Upper lobe of left lung (tissue), 4 donors: ENCODE results near the gene ST6GALNAC2.

Experiments used
- EP300 ChIP-seq, 4 donors: sonication (generic); formaldehyde crosslinking; IDR thresholded peaks; one replicate each; pipeline ENCODE4 v1.5.1; 2017; ENCODE audit warnings: antibody characterized with exemption in 4 of 4, control low read depth in 2 of 4
- POLR2A ChIP-seq, 4 donors: fragments of 450-650 bp; IDR thresholded peaks; one replicate each; pipeline ENCODE4 v1.5.1; 2016 to 2017; ENCODE audit warnings: antibody characterized with exemption in 4 of 4, mild to moderate bottlenecking in 2 of 4
- POLR2AphosphoS5 ChIP-seq, 2 donors: sonication (generic); formaldehyde crosslinking; IDR thresholded peaks; one replicate each; pipeline ENCODE4 v1.5.1; 2017; ENCODE audit warnings: antibody characterized with exemption in 2 of 2
- TF ChIP-seq, protein P1 (sequence below), 6 experiments: fragments of 450-650 bp in 4 of 6; fragments of 200-600 bp in 2 of 6; sonication (generic) in 2 of 6; IDR thresholded peaks; one replicate each; pipeline ENCODE4 v1.5.1; 2016 to 2019; ENCODE audit warnings: antibody characterized with exemption in 6 of 6

DNA sequence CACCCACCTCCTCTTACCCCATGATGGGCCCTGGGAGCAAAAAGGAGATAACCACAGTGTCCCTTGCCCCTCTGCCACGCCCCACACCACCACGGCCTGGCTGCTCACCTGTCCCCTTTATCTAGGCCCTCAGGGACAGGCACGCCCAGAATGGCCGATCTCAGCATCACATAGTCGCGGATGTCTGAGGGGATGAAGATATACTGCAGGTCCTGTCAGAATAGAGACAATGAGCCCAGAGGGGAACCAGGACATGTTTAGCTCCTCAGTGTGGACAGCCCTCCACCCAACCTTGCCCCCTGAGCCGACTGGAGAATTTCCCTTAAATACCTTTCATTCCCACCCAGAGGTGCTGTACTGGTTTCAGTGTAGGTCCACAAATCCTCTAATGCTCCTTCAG, 15.2 kb downstream of the ST6GALNAC2 start:
- TF ChIP-seq POLR2A (IDR thresholded peaks at IDR 0.05) (no peak), EP300 (IDR thresholded peaks at IDR 0.05) (no peak), POLR2AphosphoS5 (IDR thresholded peaks at IDR 0.05) (no peak)
- TF ChIP-seq, protein P1, sequence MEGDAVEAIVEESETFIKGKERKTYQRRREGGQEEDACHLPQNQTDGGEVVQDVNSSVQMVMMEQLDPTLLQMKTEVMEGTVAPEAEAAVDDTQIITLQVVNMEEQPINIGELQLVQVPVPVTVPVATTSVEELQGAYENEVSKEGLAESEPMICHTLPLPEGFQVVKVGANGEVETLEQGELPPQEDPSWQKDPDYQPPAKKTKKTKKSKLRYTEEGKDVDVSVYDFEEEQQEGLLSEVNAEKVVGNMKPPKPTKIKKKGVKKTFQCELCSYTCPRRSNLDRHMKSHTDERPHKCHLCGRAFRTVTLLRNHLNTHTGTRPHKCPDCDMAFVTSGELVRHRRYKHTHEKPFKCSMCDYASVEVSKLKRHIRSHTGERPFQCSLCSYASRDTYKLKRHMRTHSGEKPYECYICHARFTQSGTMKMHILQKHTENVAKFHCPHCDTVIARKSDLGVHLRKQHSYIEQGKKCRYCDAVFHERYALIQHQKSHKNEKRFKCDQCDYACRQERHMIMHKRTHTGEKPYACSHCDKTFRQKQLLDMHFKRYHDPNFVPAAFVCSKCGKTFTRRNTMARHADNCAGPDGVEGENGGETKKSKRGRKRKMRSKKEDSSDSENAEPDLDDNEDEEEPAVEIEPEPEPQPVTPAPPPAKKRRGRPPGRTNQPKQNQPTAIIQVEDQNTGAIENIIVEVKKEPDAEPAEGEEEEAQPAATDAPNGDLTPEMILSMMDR (IDR thresholded peaks at IDR 0.05) = no peak
